Left ventricle myocardium inferior (tissue), 1 donor: Measurements from ENCODE around the gene CTSK. TPM values are rescaled to one million over a fixed set of nuclear protein-coding genes. Genes with fewer than 3 reads are reported as not detected.

ENCODE experiments used
- DNase-seq: peaks from one replicate; pipeline ENCODE4 v3.0.0-alpha.2; 2020
- H3K27ac ChIP-seq: fragments of 200-600 bp; replicated peaks from 2 replicates; pipeline ENCODE4 v1.8.0; 2021
- H3K27me3 ChIP-seq: fragments of 200-600 bp; 2 replicates; pipeline ENCODE4 v1.8.0; 2021; ENCODE audit warnings: low read depth
- H3K36me3 ChIP-seq: fragments of 200-600 bp; 2 replicates; pipeline ENCODE4 v1.8.0; 2021
- H3K4me1 ChIP-seq: fragments of 200-600 bp; 2 replicates; pipeline ENCODE4 v1.8.0; 2021
- H3K4me3 ChIP-seq: fragments of 200-600 bp; 2 replicates; pipeline ENCODE4 v1.8.0; 2021; ENCODE audit warnings: mild to moderate bottlenecking, moderate library complexity
- H3K9me3 ChIP-seq: fragments of 200-600 bp; replicated peaks from 2 replicates; pipeline ENCODE4 v1.8.0; 2021
- intact Hi-C: fragments of 100-400 bp; cut with micrococcal nuclease; formaldehyde crosslinking; loops from one replicate; pipeline ENCODE4 v1.11.0; 2022
- total RNA-seq: library from RNA; stranded (reverse); fragmentation: NEBNext Ultra II Directional; extraction: Animal tissue kit (Norgen Biotek cat#: 25700); gene quantifications from one replicate; pipeline ENCODE4 v1.2.1, GENCODE V29; 2021
- TF ChIP-seq, protein P1 (sequence below): fragments of 200-600 bp; IDR thresholded peaks from 2 replicates; pipeline ENCODE4 v1.8.0; 2021; ENCODE audit warnings: antibody characterized with exemption, mild to moderate bottlenecking, borderline replicate concordance
- donor health status: DM: no; HTN: yes; CAD: no; lungs with severe emphysema.

The CTSK gene
- total RNA-seq, 1 donor from 2014 or later = 8.2 TPM

DNA sequence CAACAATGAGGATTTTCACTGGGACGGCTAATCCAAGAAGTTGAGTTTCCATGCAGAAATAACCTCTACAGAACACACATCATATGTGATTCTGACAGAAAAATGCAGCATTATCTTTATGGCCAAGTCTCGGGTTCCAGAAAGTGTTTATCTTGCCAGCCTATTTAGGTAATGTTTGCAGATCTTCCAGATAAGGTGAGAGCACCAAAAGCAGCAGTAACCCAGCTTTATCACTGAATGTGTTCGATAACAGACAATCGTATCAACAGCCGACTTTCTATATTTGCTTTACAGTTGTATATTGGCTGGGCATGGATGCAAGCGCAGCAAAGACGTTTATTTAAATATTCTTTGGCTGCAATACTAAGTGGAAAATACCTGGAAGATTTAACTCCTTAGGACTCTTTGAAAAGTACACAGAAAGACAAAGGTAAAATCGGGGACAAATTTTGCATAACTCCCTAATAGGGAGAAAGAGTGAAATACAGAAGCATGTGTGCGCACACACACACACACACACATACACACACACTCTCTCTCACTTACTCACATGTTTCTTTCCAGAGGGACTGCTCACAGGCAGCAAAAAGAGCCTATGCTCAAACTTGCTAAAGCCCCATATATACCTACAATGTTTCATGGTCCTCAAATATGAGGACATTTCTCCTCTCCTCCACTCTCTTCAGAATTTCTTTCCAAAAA, 3.0 kb upstream of the CTSK start:
- intact Hi-C loops = no loop called here
- peaks cover 61% of the 10 kb centered on the region for H3K36me3 ChIP-seq
- TF ChIP-seq, protein P1, sequence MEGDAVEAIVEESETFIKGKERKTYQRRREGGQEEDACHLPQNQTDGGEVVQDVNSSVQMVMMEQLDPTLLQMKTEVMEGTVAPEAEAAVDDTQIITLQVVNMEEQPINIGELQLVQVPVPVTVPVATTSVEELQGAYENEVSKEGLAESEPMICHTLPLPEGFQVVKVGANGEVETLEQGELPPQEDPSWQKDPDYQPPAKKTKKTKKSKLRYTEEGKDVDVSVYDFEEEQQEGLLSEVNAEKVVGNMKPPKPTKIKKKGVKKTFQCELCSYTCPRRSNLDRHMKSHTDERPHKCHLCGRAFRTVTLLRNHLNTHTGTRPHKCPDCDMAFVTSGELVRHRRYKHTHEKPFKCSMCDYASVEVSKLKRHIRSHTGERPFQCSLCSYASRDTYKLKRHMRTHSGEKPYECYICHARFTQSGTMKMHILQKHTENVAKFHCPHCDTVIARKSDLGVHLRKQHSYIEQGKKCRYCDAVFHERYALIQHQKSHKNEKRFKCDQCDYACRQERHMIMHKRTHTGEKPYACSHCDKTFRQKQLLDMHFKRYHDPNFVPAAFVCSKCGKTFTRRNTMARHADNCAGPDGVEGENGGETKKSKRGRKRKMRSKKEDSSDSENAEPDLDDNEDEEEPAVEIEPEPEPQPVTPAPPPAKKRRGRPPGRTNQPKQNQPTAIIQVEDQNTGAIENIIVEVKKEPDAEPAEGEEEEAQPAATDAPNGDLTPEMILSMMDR = no peak
- H3K4me1 ChIP-seq = no peaks in the 10 kb centered on the region
- DNase-seq = no peak
- no peak overlapping the region for H3K27ac ChIP-seq
- H3K9me3 ChIP-seq = no peaks in the 10 kb centered on the region
- no peaks in the 10 kb centered on the region for H3K27me3 ChIP-seq
- H3K4me3 ChIP-seq = no peak overlapping the region

GRCh38 chr1:150809651-150810050, 1.6 kb upstream of the CTSK start:
- H3K9me3 ChIP-seq = no peaks in the 10 kb centered on the region
- H3K4me1 ChIP-seq = no peaks in the 10 kb centered on the region
- intact Hi-C loops = no loop called here
- H3K27me3 ChIP-seq = no peaks in the 10 kb centered on the region
- DNase-seq = no peak
- H3K27ac ChIP-seq = no peak overlapping the region
- peaks cover 47% of the 10 kb centered on the region for H3K36me3 ChIP-seq
- TF ChIP-seq, protein P1 = no peak
- H3K4me3 ChIP-seq = no peak overlapping the region

- peaks cover 39% of the 10 kb centered on the region for H3K36me3 ChIP-seq
- intact Hi-C loops = no loop called here
Observed at GRCh38 chr1:150808846-150809245, 786 bp upstream of the CTSK start.

DNA sequence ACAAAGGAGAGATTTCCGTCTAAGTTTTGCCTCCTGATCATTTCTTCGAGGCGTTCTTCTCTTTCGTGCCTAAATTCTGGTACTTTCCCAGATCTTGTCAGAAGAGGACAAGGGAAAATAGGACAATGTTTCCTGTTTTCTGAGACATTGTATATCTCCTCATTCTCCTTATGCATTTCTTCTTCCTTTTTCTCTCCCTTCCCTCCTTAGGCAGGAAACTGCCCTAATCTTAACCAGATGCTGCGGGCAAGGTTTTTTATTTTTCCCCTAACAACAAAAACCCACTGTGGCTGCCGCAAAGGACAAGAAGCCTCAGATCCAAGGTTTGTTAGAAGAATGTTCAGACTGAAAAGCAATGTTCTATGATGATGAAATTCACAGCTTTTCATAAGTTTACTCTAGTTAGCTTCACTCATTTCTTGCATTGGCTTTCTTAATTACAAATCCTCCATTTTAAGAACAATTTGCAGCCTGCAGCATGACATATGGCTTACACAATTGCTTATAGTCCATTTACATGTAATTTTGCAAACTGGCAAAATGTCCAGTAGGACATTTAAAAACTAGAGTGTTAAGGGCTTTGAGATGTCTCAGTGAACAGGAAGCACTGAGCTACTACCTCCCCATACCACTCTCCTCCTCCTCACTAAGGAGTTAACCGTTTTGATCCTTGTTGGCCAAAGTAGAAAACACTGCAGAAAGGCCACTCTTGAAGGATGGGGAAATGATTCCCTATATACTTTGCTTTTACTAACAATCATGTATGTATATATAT, 624 bp downstream of the CTSK start:
- TF ChIP-seq, protein P1 = no peak
- Histone ChIP-seq H3K36me3 (peaks cover 30% of the 10 kb centered on the region), H3K27me3 (no peaks in the 10 kb centered on the region), H3K4me3 (peak overlapping the region; percentile 48), H3K27ac (peak overlapping the region; percentile 15), H3K4me1 (no peaks in the 10 kb centered on the region), H3K9me3 (no peaks in the 10 kb centered on the region)
- no peak for DNase-seq
- intact Hi-C loops = no loop called here

More at GRCh38 chr1:150808846-150809245, 786 bp upstream of the CTSK start:
- DNase-seq = no peak
- no peaks in the 10 kb centered on the region for H3K4me1 ChIP-seq
- H3K4me3 ChIP-seq = no peak overlapping the region
- no peak overlapping the region for H3K27ac ChIP-seq
- H3K27me3 ChIP-seq = no peaks in the 10 kb centered on the region
- TF ChIP-seq, protein P1 = no peak
- no peaks in the 10 kb centered on the region for H3K9me3 ChIP-seq

GRCh38 chr1:150805899-150806298, 2.2 kb downstream of the CTSK start:
- Histone ChIP-seq H3K4me1 (no peaks in the 10 kb centered on the region), H3K27me3 (no peaks in the 10 kb centered on the region), H3K36me3 (peaks cover 14% of the 10 kb centered on the region), H3K27ac (no peak overlapping the region), H3K9me3 (no peaks in the 10 kb centered on the region), H3K4me3 (no peak overlapping the region)
- intact Hi-C loops = no loop called here
- TF ChIP-seq, protein P1 = no peak
- DNase-seq = no peak
